ENCODE results near the gene SLC12A9.

The SLC12A9 gene

GRCh38 chr7:100914879-100915447 lies 62.5 kb downstream of the SLC12A9 start:
- TF ChIP-seq ZFX (IDR thresholded peaks at IDR 0.05; ENCODE audit: borderline replicate concordance) (no peak), CTCF (IDR thresholded peaks at IDR 0.05) (no peak)
- 0 out of 2 replicates have a peak overlapping the region, but pooled peaks have one; percentile 65 for H3K27ac ChIP-seq

Data from 22Rv1 (cell line).